Fibroblast of peridontal ligament (primary cell): ENCODE data around the gene ALX4.

Source experiments
- DNase-seq: peaks from one replicate; pipeline ENCODE4 v3.0.0-alpha.2; 2010; ENCODE audit errors: extremely low read depth

ALX4 gene

GRCh38 chr11:44244639-44245310 is 65.2 kb downstream of the ALX4 start:
- peak; percentile 35 for DNase-seq

- peak; percentile 46 for DNase-seq
These were observed 66.2 kb downstream of the ALX4 start for GRCh38 chr11:44243595-44244343.

GRCh38 chr11:44243086-44243485 is 66.9 kb downstream of the ALX4 start:
- no peak for DNase-seq

- DNase-seq = no peak
These were observed 68.1 kb downstream of the ALX4 start for GRCh38 chr11:44241851-44242250.

GRCh38 chr11:44237156-44237555 is 72.8 kb downstream of the ALX4 start:
- no peak for DNase-seq

GRCh38 chr11:44236296-44236695 is 73.6 kb downstream of the ALX4 start:
- no peak for DNase-seq

GRCh38 chr11:44235765-44236201 is 74.2 kb downstream of the ALX4 start:
- peak; percentile 38 for DNase-seq

- peak; percentile 35 for DNase-seq
These were observed 80.3 kb downstream of the ALX4 start for GRCh38 chr11:44229624-44230023.

GRCh38 chr11:44229098-44229497 is 80.8 kb downstream of the ALX4 start:
- no peak for DNase-seq

- no peak for DNase-seq
These were observed 81.6 kb downstream of the ALX4 start for GRCh38 chr11:44228379-44228778.

- no peak for DNase-seq
These were observed 83.0 kb downstream of the ALX4 start for GRCh38 chr11:44226945-44227344.

GRCh38 chr11:44226490-44226889 is 83.4 kb downstream of the ALX4 start:
- DNase-seq = no peak

- peak; percentile 51 for DNase-seq
These were observed 85.0 kb downstream of the ALX4 start for GRCh38 chr11:44224867-44225501.

- peak; percentile 64 for DNase-seq
These were observed 86.7 kb downstream of the ALX4 start for GRCh38 chr11:44223238-44223637.

- peak; percentile 37 for DNase-seq
These were observed 87.9 kb downstream of the ALX4 start for GRCh38 chr11:44221992-44222391.

GRCh38 chr11:44221456-44221855 is 88.5 kb downstream of the ALX4 start:
- peak; percentile 52 for DNase-seq

GRCh38 chr11:44219830-44220796 is 89.8 kb downstream of the ALX4 start:
- no peak for DNase-seq

GRCh38 chr11:44217432-44217831 is 92.5 kb downstream of the ALX4 start:
- DNase-seq = no peak

- DNase-seq = no peak
These were observed 96.8 kb downstream of the ALX4 start for GRCh38 chr11:44213148-44213547.

- no peak for DNase-seq
These were observed 97.8 kb downstream of the ALX4 start for GRCh38 chr11:44212128-44212527.
